Motor neuron (in vitro differentiated cells): Measurements from ENCODE around the gene ZNF814. TPM values are rescaled to one million over a fixed set of nuclear protein-coding genes. Genes with fewer than 3 reads are reported as not detected.
"Not testable (repeated sequence)": the region's sequence is repeated elsewhere in the genome, so short reads cannot be mapped to it uniquely, and the experiment has no call there.

Experiments used
- ATAC-seq, 8 experiments: fragments of 200-7000 bp; cut with Tn5 transposase; replicated peaks in 6 of 8; 2 replicates each; pipeline ENCODE4 v1.8.0; 2021; ENCODE audit warnings: mild to moderate bottlenecking in 8 of 8, moderate library complexity in 8 of 8
- H3K27ac ChIP-seq, 2 donors: fragments of 250-450 bp; sonication (Bioruptor Pico); 2 replicates each; pipeline ENCODE4 v1.9.0; 2021; ENCODE audit warnings: antibody characterized with exemption in 2 of 2, mild to moderate bottlenecking in 2 of 2, moderate library complexity in 1 of 2
- H3K4me1 ChIP-seq, 2 donors: fragments of 250-450 bp; sonication (Bioruptor Pico); replicated peaks in 1 of 2; 2 replicates each; pipeline ENCODE4 v1.6.1; 2021; ENCODE audit warnings: antibody characterized with exemption in 2 of 2, mild to moderate bottlenecking in 2 of 2, moderate library complexity in 1 of 2
- H3K4me3 ChIP-seq, 5 donors: fragments of 250-450 bp; sonication (Bioruptor Pico); 2 replicates each; pipeline ENCODE4 v1.9.0; 2021; ENCODE audit warnings: antibody characterized with exemption in 5 of 5, mild to moderate bottlenecking in 5 of 5, moderate library complexity in 4 of 5
- WGBS, 10 experiments: fragments of 450-650 bp; shearing (Covaris generic); methylation state at CpG; one replicate each; pipeline ENCODE4 v1.0.0; 2022; 5-methylcytosine and 5-hydroxymethylcytosine counted together
- in situ Hi-C, 9 experiments: fragments of 400-800 bp; cut with MboI; loops; one replicate each; pipeline ENCODE4 v1.15.0; 2021; ENCODE audit warnings: low sequenced_read_pairs in 9 of 9, low pct_unique_long_range_greater_than_20kb in 2 of 9; ENCODE audit not compliant: unreplicated experiment in 9 of 9
- total RNA-seq, 8 experiments: library from RNA; unstranded; fragments of 300-600 nt; gene quantifications; 2 replicates each; pipeline versions ENCODE4 v1.2.3 to v1.2.4, GENCODE V29; 2022

The ZNF814 gene
- 10 to 100 TPM; 14.4 to 81.5 (median 22.2) TPM for total RNA-seq

DNA sequence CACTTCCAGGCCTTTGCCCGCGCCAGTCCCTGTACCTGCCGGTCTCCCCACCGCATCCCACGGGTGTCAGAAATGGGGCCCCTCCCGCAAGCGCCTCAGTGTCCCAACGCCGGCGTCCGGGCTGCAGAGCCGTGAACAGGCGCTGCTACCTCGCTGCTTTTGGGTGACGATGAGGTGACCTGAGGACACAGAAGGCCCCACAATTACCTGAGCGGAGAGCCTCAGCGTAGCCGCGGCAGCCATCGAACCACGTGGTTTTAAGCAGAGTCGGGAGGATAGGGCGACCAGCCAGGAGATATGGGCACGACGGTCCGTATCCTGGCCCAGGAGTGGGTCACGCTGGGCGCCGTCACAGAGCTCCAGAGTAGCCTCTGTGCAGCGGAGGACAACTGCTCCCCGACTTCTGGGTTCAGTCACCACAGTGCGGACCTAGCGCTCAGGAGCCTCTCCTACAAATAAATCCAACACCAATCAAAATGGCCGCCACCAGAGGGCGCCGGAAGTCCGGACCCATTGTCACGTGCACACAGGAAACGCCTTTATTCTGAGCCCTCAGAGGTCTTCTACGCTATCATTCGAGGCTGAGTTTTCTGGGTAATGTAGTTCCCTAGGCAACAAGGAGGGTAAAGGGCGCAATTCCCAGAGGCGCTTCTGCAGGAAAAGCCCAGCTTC, at the start of gene ZNF814:
TSS of gene ZNF814 (minus strand) at position 478 of the 672 bp plus-strand sequence. CDS start at position 243, 235 bp downstream.
- peak; percentile 88 to 97 (median 91) for ATAC-seq
- Histone ChIP-seq H3K4me3 (peak within 1 kb of the TSS; percentile 56 to 98 (median 86)), H3K27ac (peak within 1 kb of the TSS; percentile 81 to 82), H3K4me1 (peaks cover 7 to 11% of the 10 kb centered on the region in 2 donors)
- WGBS, 10 experiments = 0 to 13% (median 0%) methylated on average over 2 to 13 of the region's 43 CpGs; no CpG with 5 or more reads in 3 of the 10 experiments
- in situ Hi-C loops = no loop called here

DNA sequence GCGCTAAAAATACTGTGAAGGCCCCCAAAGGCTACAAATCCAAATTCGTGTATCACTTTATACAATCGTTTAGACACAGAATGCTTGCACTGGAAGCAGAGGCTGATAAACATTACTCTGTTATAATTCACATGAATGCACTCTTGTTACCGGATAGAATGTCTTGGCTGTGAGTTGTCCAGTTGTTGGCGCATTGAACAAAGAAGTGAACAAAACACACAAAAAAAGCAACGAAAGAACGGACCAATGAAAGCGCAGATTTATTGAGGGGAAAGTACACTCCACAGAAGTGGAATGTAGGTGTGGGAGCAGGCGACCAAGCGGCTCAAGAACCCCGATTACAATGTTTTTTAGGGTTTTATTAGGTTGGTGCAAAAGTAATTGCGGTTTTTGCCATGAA, 46.9 kb upstream of the ZNF814 start:
- in situ Hi-C loops = no loop called here
- no peak overlapping the region for H3K27ac ChIP-seq
- peaks cover 0 to 4% of the 10 kb centered on the region in 2 donors for H3K4me1 ChIP-seq
- no peak for ATAC-seq
- H3K4me3 ChIP-seq = peak overlapping the region in 1 of 5 donors; percentile 61
- WGBS, 10 experiments = 40 to 100% (median 81%) methylated on average over 1 to 12 of the region's 12 CpGs; no CpG with 5 or more reads in 1 of the 10 experiments

DNA sequence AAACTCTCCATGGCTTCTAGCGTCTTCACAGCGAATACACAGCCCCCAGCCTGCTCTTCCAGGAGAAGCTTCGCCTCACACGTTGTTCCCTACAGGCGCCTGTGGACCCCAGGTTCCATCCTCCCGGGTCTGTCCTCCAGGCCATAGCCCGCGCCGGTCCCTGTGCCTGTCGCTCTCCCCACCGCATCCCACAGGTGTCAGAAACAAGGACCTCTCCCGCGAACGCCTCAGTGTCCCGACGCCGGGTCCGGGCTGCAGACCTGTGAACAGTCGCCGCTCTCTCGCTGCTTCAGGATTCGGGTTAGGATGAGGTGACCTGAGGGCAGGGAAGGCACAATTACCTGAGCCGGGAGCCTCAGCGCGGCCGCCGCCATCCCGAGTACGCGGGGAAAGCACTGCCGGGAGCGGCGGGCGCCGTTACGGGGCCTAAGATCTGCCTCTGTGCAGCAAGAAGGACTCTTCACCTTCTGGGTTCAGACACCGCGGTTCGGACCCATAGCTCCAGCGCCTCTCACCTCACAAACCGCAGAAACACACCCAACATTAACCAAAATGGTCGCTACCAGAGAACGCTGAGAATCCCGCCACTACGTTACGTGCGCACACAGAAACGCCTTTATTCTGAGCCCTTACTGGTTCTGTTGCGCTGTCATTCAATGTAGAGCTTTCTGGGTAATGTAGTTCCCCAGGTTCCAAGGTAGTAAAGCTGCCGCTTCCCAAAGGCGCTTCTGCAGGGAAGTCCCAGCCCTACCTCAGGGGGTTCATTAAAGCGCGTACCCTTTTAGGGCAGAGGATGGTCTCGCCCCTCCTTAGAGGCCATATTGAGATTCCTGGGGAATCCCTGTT, 46.2 kb upstream of the ZNF814 start, which contains the start of gene ZNF418:
TSS of gene ZNF418 (minus strand) at position 583 of the 846 bp plus-strand sequence. CDS start 1,580 bp downstream, outside the sequence.
- in situ Hi-C loops = no loop called here
- peak; percentile 99 to 100 (median 99) for ATAC-seq
- whole genome bisulfite sequencing, 10 experiments = 0 to 42% (median 5%) methylated on average over 2 to 40 of the region's 54 CpGs; no CpG with 5 or more reads in 1 of the 10 experiments

DNA sequence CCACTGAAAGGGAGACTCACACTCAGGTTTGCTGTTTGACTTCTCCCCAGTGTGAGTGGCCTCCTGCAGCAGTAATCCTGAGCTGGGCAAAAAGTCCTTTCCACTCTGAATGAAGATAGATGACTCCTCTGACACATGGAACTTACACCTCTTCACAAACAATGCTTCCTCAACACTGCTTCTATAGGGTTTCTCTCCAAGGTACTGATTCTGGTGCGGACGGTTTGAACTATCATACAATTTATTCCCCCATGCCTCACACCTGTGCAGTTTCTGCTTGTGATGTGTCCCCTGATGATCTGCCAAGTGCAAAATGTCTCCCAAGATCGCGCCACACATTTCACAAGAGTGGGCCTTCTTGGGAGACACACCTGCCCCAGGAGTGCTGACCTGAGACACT, 38.8 kb upstream of the ZNF814 start:
- H3K27ac ChIP-seq = no peak overlapping the region
- 83 to 96% (median 93%) methylated on average over 2 to 4 of the region's 4 CpGs; no CpG with 5 or more reads in 7 of the 10 experiments for WGBS, 10 experiments
- no peaks in the 10 kb centered on the region for H3K4me1 ChIP-seq
- no peak for ATAC-seq
- in situ Hi-C loops = no loop called here
- H3K4me3 ChIP-seq = no peak overlapping the region

More for the DNA sequence above, 46.2 kb upstream of the ZNF814 start, which contains the start of gene ZNF418:
- Histone ChIP-seq H3K27ac (peak within 1 kb of the TSS; percentile 53 to 83), H3K4me3 (peak within 1 kb of the TSS; percentile 56 to 83 (median 71)), H3K4me1 (peaks cover 0 to 4% of the 10 kb centered on the region in 2 donors)

DNA sequence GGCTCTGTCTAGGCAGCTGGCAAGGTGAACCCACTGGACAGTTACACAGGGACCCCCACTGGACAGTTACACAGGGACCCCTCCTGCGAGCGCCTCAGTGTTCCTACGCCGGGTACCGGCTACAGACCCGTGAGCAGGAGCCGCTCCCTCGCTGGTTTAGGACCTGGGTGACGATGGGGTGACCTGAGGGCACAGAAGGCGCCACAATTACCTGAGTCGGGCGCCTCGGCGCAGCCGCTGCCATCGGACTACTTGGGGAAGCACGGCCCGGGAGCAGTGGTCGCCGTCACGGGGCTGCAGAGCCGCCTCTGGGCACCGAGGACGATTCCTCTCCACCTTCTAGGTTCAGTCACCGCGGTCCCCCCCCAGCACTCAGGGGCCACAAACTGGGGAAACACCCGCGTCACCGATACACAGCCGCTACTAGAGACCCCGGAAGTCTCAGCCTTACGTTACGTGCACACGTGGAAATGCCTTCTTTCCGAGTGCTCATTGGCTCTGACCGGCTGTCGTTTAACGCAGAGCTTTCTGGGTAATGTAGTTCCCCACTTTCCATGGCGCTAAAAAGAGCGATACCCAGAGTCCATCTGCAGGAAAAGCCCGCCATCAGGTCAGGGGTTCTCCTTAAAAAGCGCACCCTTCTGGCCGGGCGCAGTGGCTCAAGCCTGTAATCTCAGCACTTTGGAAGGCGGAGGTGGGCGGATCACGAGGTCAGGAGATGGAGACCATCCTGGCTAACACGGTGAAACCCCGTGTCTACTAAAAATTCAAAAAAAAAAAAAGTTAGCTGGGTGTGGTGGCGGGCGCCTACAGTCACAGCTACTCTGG, 27.5 kb upstream of the ZNF814 start, which contains the start of gene ZNF417:
TSS of gene ZNF417 (minus strand) at position 425 of the 828 bp plus-strand sequence. CDS start at position 244, 181 bp downstream.
- in situ Hi-C loops, H3K4me1 ChIP-seq: not testable (repeated sequence)
- peak; percentile 96 to 99 (median 98) for ATAC-seq
- peak within 1 kb of the TSS; percentile 86 to 98 for H3K27ac ChIP-seq
- WGBS, 10 experiments = 0 to 7% (median 0%) methylated on average over 1 to 15 of the region's 51 CpGs; no CpG with 5 or more reads in 5 of the 10 experiments
- peak within 1 kb of the TSS; percentile 62 to 90 (median 79) for H3K4me3 ChIP-seq

DNA sequence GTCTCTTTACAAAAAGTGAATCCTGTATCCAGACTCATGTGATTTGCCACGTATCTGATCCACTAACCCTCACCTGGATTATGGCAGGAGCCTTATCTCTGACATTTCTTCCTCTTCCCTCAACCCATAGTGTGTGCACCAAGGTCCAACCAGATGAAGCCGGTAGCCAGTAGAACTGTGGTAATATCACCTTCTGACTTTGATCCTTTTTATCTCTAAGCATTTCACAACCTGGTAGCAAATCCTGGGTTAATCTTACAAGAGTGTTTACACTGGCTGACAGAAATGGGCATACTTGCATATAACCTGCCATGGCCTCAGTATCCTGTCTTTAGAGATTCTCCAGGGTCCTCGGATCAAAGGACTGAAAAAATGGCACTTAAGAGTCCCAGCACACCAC, 25.7 kb upstream of the ZNF814 start:
- peaks cover 6 to 7% of the 10 kb centered on the region in 2 donors for H3K4me1 ChIP-seq
- no peak overlapping the region for H3K27ac ChIP-seq
- 90 to 100% (median 100%) methylated on average over 1 to 2 of the region's 3 CpGs; no CpG with 5 or more reads in 3 of the 10 experiments for WGBS, 10 experiments
- H3K4me3 ChIP-seq = peak overlapping the region in 2 of 5 donors; percentile 79 to 87
- no peak for ATAC-seq
- in situ Hi-C loops = no loop called here

DNA sequence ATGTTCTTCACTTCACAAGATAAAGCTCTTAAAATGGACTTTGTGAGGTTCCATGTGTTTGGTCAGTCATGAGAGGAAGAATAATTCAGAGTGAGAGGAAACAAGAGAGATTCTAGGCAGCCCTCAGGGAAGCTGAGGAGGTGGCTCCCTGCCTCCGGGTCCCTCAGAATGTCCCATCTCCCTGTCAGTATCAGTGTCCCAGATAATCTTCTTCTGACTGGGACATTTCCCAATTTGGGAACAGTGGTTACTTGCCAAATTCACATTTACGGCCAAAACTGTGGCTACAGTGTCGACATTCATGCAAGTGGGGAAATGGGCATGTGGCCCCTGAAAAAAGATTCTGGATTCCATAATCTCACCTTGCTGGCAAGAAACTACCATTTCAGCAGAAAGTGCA, 18.6 kb upstream of the ZNF814 start:
- no peak overlapping the region for H3K4me3 ChIP-seq
- H3K27ac ChIP-seq = no peak overlapping the region
- ATAC-seq = no peak
- WGBS, 10 experiments = 90 to 100% (median 92%) methylated on average over 1 to 3 of the region's 3 CpGs; no CpG with 5 or more reads in 5 of the 10 experiments
- no peaks in the 10 kb centered on the region for H3K4me1 ChIP-seq
- in situ Hi-C loops = no loop called here

DNA sequence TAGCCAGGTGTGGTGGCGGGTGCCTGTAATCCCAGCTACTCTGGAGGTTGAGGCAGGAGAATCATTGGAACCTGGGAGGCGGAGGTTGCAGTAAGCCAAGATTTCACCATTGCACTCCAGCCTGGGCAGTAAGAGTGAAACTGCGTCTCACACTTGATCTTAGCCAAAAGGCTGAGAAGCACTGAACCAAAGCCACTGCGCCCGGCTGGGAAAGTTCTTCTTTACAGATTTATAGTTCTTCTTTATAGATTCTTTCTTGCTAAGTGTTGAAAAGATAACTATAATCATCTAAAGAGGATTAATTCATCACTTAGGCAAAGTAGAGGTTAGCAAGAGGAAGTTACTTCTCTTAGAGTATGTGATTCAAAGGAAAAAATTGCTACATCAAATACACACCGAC, 16.4 kb upstream of the ZNF814 start:
- in situ Hi-C loops = no loop called here

DNA sequence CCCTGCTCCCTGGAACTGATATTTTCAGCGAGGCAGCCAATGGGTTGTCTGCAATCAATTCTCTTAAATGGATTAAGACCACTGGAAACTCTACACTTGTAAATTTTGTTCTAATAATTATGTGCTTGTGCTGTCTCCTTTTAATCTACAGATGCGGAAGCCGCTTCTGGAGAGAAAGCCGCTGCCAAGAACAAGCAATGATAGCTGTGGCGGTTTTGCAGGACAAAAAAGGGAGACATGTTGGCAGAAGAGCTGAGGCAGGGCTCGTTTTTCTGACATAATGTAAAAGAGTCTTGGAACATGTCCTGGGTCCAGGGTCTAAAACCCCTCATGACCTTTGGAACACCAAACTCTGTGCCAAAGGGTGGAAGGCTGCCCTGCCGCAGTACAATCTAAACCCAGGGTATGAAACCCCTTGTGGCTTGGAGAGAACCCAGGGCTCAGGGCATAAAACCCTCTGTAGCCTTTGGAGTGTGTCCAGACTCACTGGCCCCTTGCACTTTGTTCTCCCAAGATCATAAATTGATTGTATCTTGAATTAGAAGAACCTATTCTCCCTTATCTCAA, 14.9 kb upstream of the ZNF814 start:
- no peak for ATAC-seq
- no peak overlapping the region for H3K4me3 ChIP-seq
- no peaks in the 10 kb centered on the region for H3K4me1 ChIP-seq
- in situ Hi-C loops = no loop called here
- no peak overlapping the region for H3K27ac ChIP-seq
- WGBS, 10 experiments = 50 to 85% (median 60%) methylated on average over 2 to 5 of the region's 7 CpGs; no CpG with 5 or more reads in 3 of the 10 experiments

More for the DNA sequence above, 16.4 kb upstream of the ZNF814 start:
- 91 to 100% (median 100%) methylated on average over 1 to 6 of the region's 6 CpGs; no CpG with 5 or more reads in 1 of the 10 experiments for WGBS, 10 experiments
- Histone ChIP-seq H3K27ac (no peak overlapping the region), H3K4me1 (no peaks in the 10 kb centered on the region), H3K4me3 (no peak overlapping the region)
- ATAC-seq = no peak

DNA sequence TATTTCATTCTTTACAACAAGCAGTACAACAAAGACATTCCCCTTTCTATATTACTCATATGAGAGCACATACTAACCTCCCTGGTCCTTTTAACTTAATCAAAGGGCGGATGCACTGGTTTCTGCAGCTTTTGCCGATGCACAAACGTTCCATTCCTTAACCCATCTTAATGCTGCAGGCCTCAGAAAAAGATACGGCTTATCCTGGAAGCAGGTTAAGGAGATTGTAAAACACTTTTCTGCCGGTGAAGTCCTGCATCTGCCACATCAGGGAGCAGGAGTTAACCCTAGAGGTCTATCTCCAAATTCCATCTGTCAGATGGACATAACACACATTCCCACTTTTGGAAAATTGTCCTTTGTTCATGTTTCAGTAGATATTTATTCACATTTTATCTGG, 11.5 kb upstream of the ZNF814 start:
- no peak for ATAC-seq
- no peaks in the 10 kb centered on the region for H3K4me1 ChIP-seq
- H3K27ac ChIP-seq = no peak overlapping the region
- H3K4me3 ChIP-seq = no peak overlapping the region
- in situ Hi-C loops = no loop called here
- 31 to 100% (median 86%) methylated on average over 1 to 5 of the region's 5 CpGs for WGBS, 10 experiments

DNA sequence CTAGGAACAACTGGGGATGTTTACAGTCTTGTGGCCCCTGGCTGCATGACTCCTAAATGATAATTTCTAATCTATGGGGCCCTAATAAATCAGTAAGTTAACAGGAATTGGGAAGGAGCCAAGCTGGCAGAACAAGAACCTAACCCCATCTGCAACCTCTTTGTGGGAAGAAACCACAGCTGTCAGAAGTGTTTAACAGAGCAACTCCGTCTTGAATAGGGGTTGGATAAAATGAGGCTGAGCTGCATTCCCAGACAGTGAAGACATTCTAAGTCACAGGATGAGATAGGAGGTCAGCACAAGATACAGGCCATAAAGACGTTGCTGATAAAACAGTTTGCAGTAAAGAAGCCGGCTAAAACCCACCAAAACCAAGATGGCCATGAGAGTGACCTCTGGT, 1.9 kb upstream of the ZNF814 start:
- H3K4me1 ChIP-seq = peaks cover 7 to 11% of the 10 kb centered on the region in 2 donors
- H3K4me3 ChIP-seq, H3K27ac ChIP-seq, in situ Hi-C loops, ATAC-seq: not testable (repeated sequence)
- 0 to 100% (median 37%) methylated on average over 1 to 3 of the region's 3 CpGs; no CpG with 5 or more reads in 3 of the 10 experiments for WGBS, 10 experiments

DNA sequence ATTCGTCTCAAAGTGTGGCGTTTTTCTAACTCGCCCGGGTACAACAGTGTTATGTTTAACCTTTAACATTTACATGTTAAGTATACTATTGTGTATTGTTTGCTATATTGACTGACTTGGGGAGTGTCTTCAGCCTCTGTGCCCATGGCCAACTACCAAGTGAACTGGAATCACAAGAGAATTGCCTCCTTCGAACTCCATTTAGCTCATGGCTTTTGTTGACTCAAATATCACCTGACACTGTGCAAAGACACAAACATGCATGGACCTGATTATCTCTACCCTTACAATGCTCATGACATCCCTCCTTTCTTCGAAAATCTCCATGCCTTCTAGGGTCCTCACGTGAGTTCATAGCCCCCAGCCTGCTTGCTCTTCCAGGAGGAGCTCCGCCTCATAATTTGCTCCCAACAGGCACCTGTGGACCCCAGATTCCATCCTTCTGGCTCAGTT, 704 bp downstream of the ZNF814 start:
- Histone ChIP-seq H3K4me3 (peak overlapping the region; percentile 56 to 98 (median 86)), H3K4me1 (peaks cover 7 to 11% of the 10 kb centered on the region in 2 donors), H3K27ac (peak overlapping the region; percentile 81 to 82)
- in situ Hi-C loops = no loop called here
- WGBS, 10 experiments = 0 to 17% (median 4%) methylated on average over 1 to 7 of the region's 8 CpGs; no CpG with 5 or more reads in 1 of the 10 experiments
- ATAC-seq = peak in 7 of 8 experiments; percentile 2 to 32 (median 6)
